ENCODE measurements around the gene C17orf113.

DNA sequence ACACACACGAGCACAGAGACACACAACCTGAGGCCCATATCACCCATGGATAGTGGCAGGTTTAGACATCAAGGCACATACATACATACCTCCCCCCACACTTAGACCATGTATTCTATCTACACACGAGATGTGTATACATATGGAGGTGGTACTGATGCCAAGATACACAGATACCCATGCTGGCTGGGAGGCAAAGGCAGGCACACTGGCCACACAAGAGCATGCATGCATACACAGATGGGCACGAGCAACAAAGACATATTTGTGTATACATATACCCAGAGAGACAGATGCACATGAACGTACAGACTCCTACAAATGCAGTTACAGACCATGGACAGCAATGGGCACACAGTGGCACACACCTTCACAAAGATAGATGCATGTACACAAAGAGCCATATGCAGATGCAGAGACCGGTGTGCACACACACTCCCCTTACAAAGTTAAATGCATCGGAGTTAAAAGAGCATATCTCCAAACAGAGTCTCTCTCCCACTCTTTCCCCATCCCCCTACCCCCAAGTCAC lies 2.0 kb upstream of the C17orf113 start:
- no peak for TF ChIP-seq POLR2A (IDR thresholded peaks at IDR 0.05)
- TF ChIP-seq EP300 (IDR thresholded peaks at IDR 0.05) = no peak
